ENCODE results near the gene ODAD3. TPM values are rescaled to one million over a fixed set of nuclear protein-coding genes. Genes with fewer than 3 reads are reported as not detected.
"Not testable (repeated sequence)": the region's sequence is repeated elsewhere in the genome, so short reads cannot be mapped to it uniquely, and the experiment has no call there.

ODAD3 gene
- total and polyA plus RNA-seq, 2 of the 13 experiments (the other 11 are each of a cell fraction or from before 2014, with no cell fraction given), result 0.04 to 0.08 TPM

GRCh38 chr19:11458912-11459311 lies 24.0 kb upstream of the ODAD3 start:
- H4K20me1 ChIP-seq (ENCODE audit: insufficient read depth, low read length); BruUV-seq (replicated peaks); FAIRE-seq; intact Hi-C loops (cut with micrococcal nuclease; ENCODE audit: unreplicated experiment); H3K4me3 ChIP-seq (replicated peaks in 1 of 3; ENCODE audit: insufficient read depth in 1 of 3, low read depth in 2 of 3, low read length in 3 of 3); CTCF ChIA-PET (ENCODE audit: low intra/inter-chr PET ratio, low total read pairs); POLR2A ChIA-PET; ATAC-seq; H3K9me3 ChIP-seq (ENCODE audit: low read length); H3K4me2 ChIP-seq (ENCODE audit: low read depth, low read length); H3K9ac ChIP-seq (ENCODE audit: insufficient read depth, low read depth, low read length); H2AFZ ChIP-seq (ENCODE audit: low read length); H3K36me3 ChIP-seq (replicated peaks in 1 of 2; ENCODE audit: control insufficient read depth in 1 of 2, insufficient read depth in 2 of 2, low read length in 2 of 2); H3K4me1 ChIP-seq (ENCODE audit: insufficient read depth, low read length); H3K79me2 ChIP-seq (ENCODE audit: insufficient read depth, low read length); H3K27ac ChIP-seq (ENCODE audit: extremely low read length, insufficient read depth, low read length); DNase-seq (ENCODE audit: low spot score): not testable (repeated sequence)
- peaks cover 1 to 12% of the 10 kb centered on the region in 2 experiments; a peak in 2 of 5 replicates for H3K27me3 ChIP-seq (ENCODE audit: control insufficient read depth in 1 of 2, insufficient read depth in 2 of 2, low read length in 2 of 2)
- WGBS (ENCODE audit: low lambda C conversion rate), result 28% methylated on average over 11 of the region's 11 CpGs
- in situ Hi-C loops (cut with HindIII; ENCODE audit: extremely low pct_ligation_motif_present, low pct_unique_long_range_greater_than_20kb), result loop anchor here (10.0 kb wide), 1 partner anchor 174 kb away; no protein-coding TSS in a partner anchor

GRCh38 chr19:11458236-11458900 lies 23.4 kb upstream of the ODAD3 start:
- Histone ChIP-seq H3K27ac (ENCODE audit: extremely low read length, insufficient read depth, low read length) (no peak overlapping the region), H3K9ac (ENCODE audit: insufficient read depth, low read depth, low read length) (no peak overlapping the region), H3K36me3 (replicated peaks in 1 of 2; ENCODE audit: control insufficient read depth in 1 of 2, insufficient read depth in 2 of 2, low read length in 2 of 2) (no peaks in the 10 kb centered on the region), H3K4me3 (replicated peaks in 1 of 3; ENCODE audit: insufficient read depth in 1 of 3, low read depth in 2 of 3, low read length in 3 of 3) (no peak overlapping the region), H3K4me2 (ENCODE audit: low read depth, low read length) (no peak overlapping the region), H3K27me3 (ENCODE audit: control insufficient read depth in 1 of 2, insufficient read depth in 2 of 2, low read length in 2 of 2) (peaks cover 1 to 12% of the 10 kb centered on the region in 2 experiments; a peak in 2 of 5 replicates), H3K9me3 (ENCODE audit: low read length) (no peaks in the 10 kb centered on the region), H3K4me1 (ENCODE audit: insufficient read depth, low read length) (peaks cover 10% of the 10 kb centered on the region), H2AFZ (ENCODE audit: low read length) (no peak overlapping the region), H4K20me1 (ENCODE audit: insufficient read depth, low read length) (no peaks in the 10 kb centered on the region), H3K79me2 (ENCODE audit: insufficient read depth, low read length) (no peaks in the 10 kb centered on the region)
- ChIA-PET CTCF (ENCODE audit: low intra/inter-chr PET ratio, low total read pairs) (no interaction called here), POLR2A (no interaction called here)
- DNase-seq (ENCODE audit: low spot score) (no peak), ATAC-seq (no peak), FAIRE-seq (no peak)
- WGBS (ENCODE audit: low lambda C conversion rate), result 47% methylated on average over 19 of the region's 19 CpGs
- intact Hi-C loops (cut with micrococcal nuclease; ENCODE audit: unreplicated experiment) (no loop called here), in situ Hi-C loops (cut with HindIII; ENCODE audit: extremely low pct_ligation_motif_present, low pct_unique_long_range_greater_than_20kb) (loop anchor here (10.0 kb wide), 1 partner anchor 174 kb away; no protein-coding TSS in a partner anchor)
- no TSS peak for BruUV-seq (replicated peaks)
- TF ChIP-seq ZNF879 (CRISPR knock-in tag; IDR thresholded peaks at IDR 0.05), result no peak
- TF ChIP-seq ZNF629 (CRISPR knock-in tag; conservative IDR thresholded peaks at IDR 0.05), result peak; percentile 56
